Transverse colon (tissue), 4 donors: ENCODE results near the gene KCNQ4. TPM values are rescaled to one million over a fixed set of nuclear protein-coding genes. Genes with fewer than 3 reads are reported as not detected.

Experiments
- DNase-seq: peaks from one replicate; pipeline ENCODE4 v3.0.0-alpha.2; 2019
- H3K27ac ChIP-seq, 4 donors: fragments of 200-600 bp; sonication (generic); 2 replicates each; pipeline ENCODE4 v1.5.1; 2016 to 2018; ENCODE audit warnings: inconsistent platforms in 4 of 4
- H3K27me3 ChIP-seq: fragments of 200-600 bp; sonication (generic); 2 replicates; pipeline ENCODE4 v1.5.1; 2017; ENCODE audit warnings: inconsistent platforms
- H3K36me3 ChIP-seq, 4 donors: fragments of 200-600 bp; sonication (generic); 2 replicates each; pipeline ENCODE4 v1.5.1; 2017 to 2019; ENCODE audit warnings: inconsistent platforms in 4 of 4
- H3K4me1 ChIP-seq, 4 donors: fragments of 200-600 bp; sonication (generic); 2 replicates each; pipeline ENCODE4 v1.5.1; 2017 to 2020; ENCODE audit warnings: inconsistent platforms in 4 of 4
- H3K4me3 ChIP-seq, 4 donors: fragments of 200-600 bp; sonication (generic); 1 replicate in 1 of 4; 2 replicates in 3 of 4; pipeline versions ENCODE4 v1.5.1 to v1.6.1; 2017 to 2019; ENCODE audit warnings: inconsistent platforms in 4 of 4
- H3K9me3 ChIP-seq, 2 donors: fragments of 200-600 bp; sonication (generic); 2 replicates each; pipeline ENCODE4 v1.5.1; 2017 to 2019; ENCODE audit warnings: inconsistent platforms in 2 of 2
- CTCF ChIP-seq, 5 experiments: fragments of 200-600 bp in 3 of 5; fragments of 450-650 bp in 2 of 5; sonication (generic) in 3 of 5; IDR thresholded peaks; 1 replicate in 2 of 5; 2 replicates in 3 of 5; pipeline ENCODE4 v1.5.1; 2016 to 2017; ENCODE audit warnings: antibody characterized with exemption in 5 of 5, inconsistent platforms in 3 of 5, mild to moderate bottlenecking in 2 of 5, moderate library complexity in 1 of 5
- EP300 ChIP-seq: sonication (generic); formaldehyde crosslinking; IDR thresholded peaks from one replicate; pipeline ENCODE4 v1.6.1; 2017; ENCODE audit warnings: antibody characterized with exemption, low read depth
- POLR2A ChIP-seq: fragments of 450-650 bp; IDR thresholded peaks from one replicate; pipeline ENCODE4 v1.6.1; 2016; ENCODE audit warnings: antibody characterized with exemption, mild to moderate bottlenecking, moderate library complexity
- POLR2AphosphoS5 ChIP-seq, 3 donors: sonication (generic); formaldehyde crosslinking; IDR thresholded peaks; one replicate each; pipeline ENCODE4 v1.6.1; 2016; ENCODE audit warnings: antibody characterized with exemption in 3 of 3
- WGBS, 2 donors: methylation state at CpG; one replicate each; pipeline ENCODE4 v1.1.5; 2018; ENCODE audit warnings: low coverage in 1 of 2; 5-methylcytosine and 5-hydroxymethylcytosine counted together
- in situ Hi-C, 4 donors: fragments of 200-750 bp; cut with MboI; loops; one replicate each; pipeline versions ENCODE4 v1.15.0 to v1.15.1; 2017; ENCODE audit warnings: low sequenced_read_pairs in 3 of 4, low pct_ligation_motif_present in 1 of 4, low pct_unique_long_range_greater_than_20kb in 1 of 4
- intact Hi-C: fragments of 100-400 bp; cut with DNase I; formaldehyde crosslinking; loops from one replicate; pipeline ENCODE4 v1.15.1; 2023; ENCODE audit warnings: low total_unique reads
- total RNA-seq, 4 donors: library from RNA; depleted of rRNA; stranded (reverse); fragments of >200 nt; gene quantifications; one replicate each; pipeline ENCODE4 v1.1.0, GENCODE V29; 2016

KCNQ4 gene
- total RNA-seq, 4 donors from 2014 or later: 3.1 to 33.7 (median 3.6) TPM

GRCh38 chr1:40876436-40876761 is 92.8 kb downstream of the KCNQ4 start:
- Histone ChIP-seq H3K27me3 (no peaks in the 10 kb centered on the region), H3K36me3 (no peaks in the 10 kb centered on the region), H3K4me1 (peaks cover 0 to 14% (median 0%) of the 10 kb centered on the region in 4 donors), H3K9me3 (no peaks in the 10 kb centered on the region), H3K4me3 (no peak overlapping the region), H3K27ac (peak overlapping the region in 1 of 4 donors; percentile 3)
- no peak for TF ChIP-seq POLR2AphosphoS5 (IDR thresholded peaks at IDR 0.05)
- TF ChIP-seq CTCF (IDR thresholded peaks at IDR 0.05): no peak
- in situ Hi-C loops (no loop called here), intact Hi-C loops (no loop called here)
- 81 to 94% methylated on average over 2 of the region's 2 CpGs for WGBS, 2 donors
- DNase-seq: no peak

- H3K27ac ChIP-seq: peak overlapping the region in 3 of 4 donors; percentile 9 to 53 (median 16)
- intact Hi-C loops: no loop called here
- no peak overlapping the region for H3K4me3 ChIP-seq
- H3K9me3 ChIP-seq: no peaks in the 10 kb centered on the region
- DNase-seq: no peak
- H3K36me3 ChIP-seq: no peaks in the 10 kb centered on the region
- TF ChIP-seq CTCF (IDR thresholded peaks at IDR 0.05): no peak
- TF ChIP-seq EP300: no peak
- in situ Hi-C loops: no loop called here
- WGBS, 2 donors: 100% methylated on average over 1 of the region's 1 CpG
- peaks cover 0 to 14% (median 0%) of the 10 kb centered on the region in 4 donors for H3K4me1 ChIP-seq
- H3K27me3 ChIP-seq: no peaks in the 10 kb centered on the region
Measured at GRCh38 chr1:40876891-40877290, 93.3 kb downstream of the KCNQ4 start.

- 17 to 32% methylated on average over 1 to 4 of the region's 4 CpGs for WGBS, 2 donors
- Histone ChIP-seq H3K4me1 (peaks cover 0 to 14% (median 0%) of the 10 kb centered on the region in 4 donors), H3K36me3 (no peaks in the 10 kb centered on the region), H3K9me3 (no peaks in the 10 kb centered on the region), H3K4me3 (no peak overlapping the region), H3K27ac (peak overlapping the region; percentile 9 to 53 (median 28)), H3K27me3 (peaks cover 2% of the 10 kb centered on the region)
- DNase-seq: peak; percentile 33
- intact Hi-C loops: no loop called here
- no peak for TF ChIP-seq CTCF (IDR thresholded peaks at IDR 0.05)
- TF ChIP-seq POLR2A: no peak
- TF ChIP-seq POLR2AphosphoS5 (IDR thresholded peaks at IDR 0.05): no peak
- no peak for TF ChIP-seq EP300
- in situ Hi-C loops: no loop called here
Measured at GRCh38 chr1:40877698-40878097, 94.1 kb downstream of the KCNQ4 start.

- Histone ChIP-seq H3K4me1 (peaks cover 0 to 16% (median under 1%) of the 10 kb centered on the region in 4 donors), H3K9me3 (no peaks in the 10 kb centered on the region), H3K36me3 (no peaks in the 10 kb centered on the region), H3K27me3 (peaks cover 14% of the 10 kb centered on the region), H3K27ac (no peak overlapping the region), H3K4me3 (no peak overlapping the region)
- intact Hi-C loops (no loop called here), in situ Hi-C loops (no loop called here)
- DNase-seq: no peak
- WGBS, 2 donors: 93% methylated on average over 2 of the region's 2 CpGs; no CpG with 5 or more reads in 1 of the 2 donors
- TF ChIP-seq POLR2A (no peak), POLR2AphosphoS5 (IDR thresholded peaks at IDR 0.05) (no peak), EP300 (no peak), CTCF (IDR thresholded peaks at IDR 0.05) (no peak)
Measured at GRCh38 chr1:40878906-40879305, 95.3 kb downstream of the KCNQ4 start.
